OCI-LY1 (cell line): ENCODE results near the gene PRKCA.

Source experiments
- H2AFZ ChIP-seq: fragments of 200-600 bp; sonication (generic), shearing (Covaris generic); 2 replicates; pipeline ENCODE4 v1.6.0; 2014; ENCODE audit warnings: antibody characterized with exemption, mild to moderate bottlenecking, low read length
- H3F3A ChIP-seq: fragments of 200-600 bp; sonication (generic), shearing (Covaris generic); 2 replicates; pipeline ENCODE4 v1.6.0; 2014; ENCODE audit warnings: mild to moderate bottlenecking, antibody characterized with exemption, low read length, moderate library complexity; ENCODE audit not compliant: insufficient read depth
- H3K27ac ChIP-seq: fragments of 200-600 bp; sonication (generic); 2 replicates; pipeline ENCODE4 v1.5.1; 2014; ENCODE audit warnings: low read length, mixed run types, mild to moderate bottlenecking, low read depth; ENCODE audit not compliant: poor library complexity, severe bottlenecking
- H3K27me3 ChIP-seq: fragments of 200-600 bp; sonication (generic); 2 replicates; pipeline ENCODE4 v1.6.0; 2014; ENCODE audit warnings: antibody characterized with exemption, mild to moderate bottlenecking, low read length, moderate library complexity; ENCODE audit not compliant: insufficient read depth
- H3K36me3 ChIP-seq: fragments of 200-600 bp; sonication (generic); 2 replicates; pipeline ENCODE4 v1.6.1; 2014; ENCODE audit warnings: mild to moderate bottlenecking, antibody characterized with exemption, low read length, moderate library complexity, mixed read lengths; ENCODE audit not compliant: insufficient read depth
- H3K4me1 ChIP-seq: fragments of 200-600 bp; sonication (generic); 2 replicates; pipeline ENCODE4 v1.5.1; 2014; ENCODE audit warnings: mild to moderate bottlenecking, low read length, moderate library complexity; ENCODE audit not compliant: insufficient read depth, severe bottlenecking
- H3K4me2 ChIP-seq: fragments of 200-600 bp; sonication (generic), shearing (Covaris generic); 2 replicates; pipeline ENCODE4 v1.6.1; 2014; ENCODE audit warnings: low read length
- H3K4me3 ChIP-seq: fragments of 200-600 bp; sonication (generic); 2 replicates; pipeline ENCODE4 v1.5.1; 2014; ENCODE audit warnings: low read length, low read depth, mild to moderate bottlenecking, mixed read lengths; ENCODE audit not compliant: poor library complexity, severe bottlenecking
- H3K79me2 ChIP-seq: fragments of 200-600 bp; shearing (Covaris generic); 2 replicates; pipeline ENCODE4 v1.6.1; 2016; ENCODE audit warnings: mixed run types, low read length, mixed read lengths; ENCODE audit not compliant: insufficient read depth
- H3K9ac ChIP-seq: fragments of 200-600 bp; sonication (generic), shearing (Covaris generic); 2 replicates; pipeline ENCODE4 v1.6.1; 2014; ENCODE audit warnings: mild to moderate bottlenecking, low read length, mixed read lengths
- H3K9me2 ChIP-seq: fragments of 200-600 bp; sonication (generic), shearing (Covaris generic); 2 replicates; pipeline ENCODE4 v1.6.1; 2014; ENCODE audit warnings: low read depth, mild to moderate bottlenecking, low read length, mixed read lengths
- H3K9me3 ChIP-seq: fragments of 200-600 bp; shearing (Covaris generic); 2 replicates; pipeline ENCODE4 v1.6.1; 2014; ENCODE audit warnings: low read length, mixed read lengths
- H4K20me1 ChIP-seq: fragments of 200-600 bp; sonication (generic), shearing (Covaris generic); 2 replicates; pipeline ENCODE4 v1.6.0; 2016; ENCODE audit warnings: mild to moderate bottlenecking, low read length; ENCODE audit not compliant: insufficient read depth
- CTCF ChIP-seq: fragments of 200-600 bp; sonication (generic), shearing (Covaris generic); IDR thresholded peaks from 2 replicates; pipeline ENCODE4 v1.5.1; 2017; ENCODE audit warnings: mild to moderate bottlenecking, antibody characterized with exemption, low read length, moderate library complexity, mixed read lengths
- EZH2 ChIP-seq: fragments of 200-600 bp; sonication (generic), shearing (Covaris generic); IDR thresholded peaks from 2 replicates; pipeline ENCODE4 v1.8.0; 2017; ENCODE audit warnings: borderline replicate concordance, mixed run types, mild to moderate bottlenecking, antibody characterized with exemption, low read length, moderate library complexity, mixed read lengths

Gene PRKCA

GRCh38 chr17:66726846-66727245 lies 424.4 kb downstream of the PRKCA start:
- Histone ChIP-seq H3K27ac (no peak overlapping the region), H3K9ac (no peak overlapping the region), H3K9me2 (no peaks in the 10 kb centered on the region), H3K9me3 (no peaks in the 10 kb centered on the region), H2AFZ (no peak overlapping the region), H3F3A (no peaks in the 10 kb centered on the region), H4K20me1 (no peaks in the 10 kb centered on the region), H3K36me3 (no peaks in the 10 kb centered on the region), H3K79me2 (no peaks in the 10 kb centered on the region), H3K4me3 (no peak overlapping the region), H3K4me2 (no peak overlapping the region), H3K27me3 (no peaks in the 10 kb centered on the region), H3K4me1 (no peaks in the 10 kb centered on the region)
- TF ChIP-seq EZH2, result no peak
- TF ChIP-seq CTCF, result no peak

GRCh38 chr17:66727634-66728570 lies 425.5 kb downstream of the PRKCA start:
- Histone ChIP-seq H3K27ac (no peak overlapping the region), H3K4me2 (no peak overlapping the region), H3K27me3 (no peaks in the 10 kb centered on the region), H3K9ac (no peak overlapping the region), H3K9me2 (no peaks in the 10 kb centered on the region), H3K9me3 (no peaks in the 10 kb centered on the region), H3F3A (no peaks in the 10 kb centered on the region), H3K79me2 (no peaks in the 10 kb centered on the region), H4K20me1 (no peaks in the 10 kb centered on the region), H2AFZ (no peak overlapping the region), H3K4me3 (no peak overlapping the region), H3K4me1 (no peaks in the 10 kb centered on the region), H3K36me3 (peaks cover 8% of the 10 kb centered on the region; the same call in 1 of the 2 replicates)
- peak; percentile 89 for TF ChIP-seq CTCF
- TF ChIP-seq EZH2, result no peak

- Histone ChIP-seq H3K27me3 (no peaks in the 10 kb centered on the region), H3K4me1 (no peaks in the 10 kb centered on the region), H3F3A (no peaks in the 10 kb centered on the region), H3K27ac (no peak overlapping the region), H4K20me1 (no peaks in the 10 kb centered on the region), H3K36me3 (peaks cover 21% of the 10 kb centered on the region), H2AFZ (no peak overlapping the region), H3K4me3 (no peak overlapping the region), H3K4me2 (no peak overlapping the region), H3K9me2 (no peaks in the 10 kb centered on the region), H3K79me2 (no peaks in the 10 kb centered on the region), H3K9me3 (no peaks in the 10 kb centered on the region), H3K9ac (no peak overlapping the region)
- no peak for TF ChIP-seq CTCF
- TF ChIP-seq EZH2, result no peak
Measured at GRCh38 chr17:66730461-66730923, 428.1 kb downstream of the PRKCA start.
